ENCODE measurements around the gene CPA5.

CPA5 gene

GRCh38 chr7:130390486-130390885 lies 45.9 kb downstream of the CPA5 start:
- in situ Hi-C loops (cut with HindIII; ENCODE audit: low sequenced_read_pairs) = no loop called here
- DNase-seq (ENCODE audit: low read depth) = no peak
- no peak for TF ChIP-seq CTCF (IDR thresholded peaks at IDR 0.05; ENCODE audit: low read depth, low read length, missing control alignments)
- no peak overlapping the region for H3K4me3 ChIP-seq (ENCODE audit: low read depth, low read length)

- TF ChIP-seq CTCF (IDR thresholded peaks at IDR 0.05; ENCODE audit: low read depth, low read length, missing control alignments) = no peak
- in situ Hi-C loops (cut with HindIII; ENCODE audit: low sequenced_read_pairs) = no loop called here
- DNase-seq (ENCODE audit: low read depth) = no peak
- H3K4me3 ChIP-seq (ENCODE audit: low read depth, low read length) = no peak overlapping the region
Measured at GRCh38 chr7:130393101-130393561, 48.5 kb downstream of the CPA5 start.

- H3K4me3 ChIP-seq (ENCODE audit: low read depth, low read length) = no peak overlapping the region
- in situ Hi-C loops (cut with HindIII; ENCODE audit: low sequenced_read_pairs) = no loop called here
- TF ChIP-seq CTCF (IDR thresholded peaks at IDR 0.05; ENCODE audit: low read depth, low read length, missing control alignments) = no peak
- no peak for DNase-seq (ENCODE audit: low read depth)
Measured at GRCh38 chr7:130393841-130394411, 49.3 kb downstream of the CPA5 start.

- no peak for DNase-seq (ENCODE audit: low read depth)
- TF ChIP-seq CTCF (IDR thresholded peaks at IDR 0.05; ENCODE audit: low read depth, low read length, missing control alignments) = no peak
- in situ Hi-C loops (cut with HindIII; ENCODE audit: low sequenced_read_pairs) = no loop called here
- H3K4me3 ChIP-seq (ENCODE audit: low read depth, low read length) = no peak overlapping the region
Measured at GRCh38 chr7:130394421-130395195, 50.0 kb downstream of the CPA5 start.

- in situ Hi-C loops (cut with HindIII; ENCODE audit: low sequenced_read_pairs) = no loop called here
Measured at GRCh38 chr7:130395421-130395820, 50.8 kb downstream of the CPA5 start.

GRCh38 chr7:130396109-130396508 lies 51.5 kb downstream of the CPA5 start:
- in situ Hi-C loops (cut with HindIII; ENCODE audit: low sequenced_read_pairs) = no loop called here
- no peak for TF ChIP-seq CTCF (IDR thresholded peaks at IDR 0.05; ENCODE audit: low read depth, low read length, missing control alignments)
- no peak overlapping the region for H3K4me3 ChIP-seq (ENCODE audit: low read depth, low read length)
- DNase-seq (ENCODE audit: low read depth) = no peak

More at GRCh38 chr7:130395421-130395820, 50.8 kb downstream of the CPA5 start:
- no peak for TF ChIP-seq CTCF (IDR thresholded peaks at IDR 0.05; ENCODE audit: low read depth, low read length, missing control alignments)
- H3K4me3 ChIP-seq (ENCODE audit: low read depth, low read length) = no peak overlapping the region
- no peak for DNase-seq (ENCODE audit: low read depth)
